HL-60 (cell line): ENCODE results near the gene FOXP1.

Experiments used
- CTCF ChIP-seq: IDR thresholded peaks from one replicate; pipeline ENCODE4 v1.5.1; 2011; ENCODE audit warnings: low read length, control low read depth, inconsistent platforms; ENCODE audit not compliant: insufficient read depth
- GABPA ChIP-seq: IDR thresholded peaks from 2 replicates; pipeline ENCODE4 v1.6.1; 2012; ENCODE audit warnings: low read depth
- TF ChIP-seq, protein P1 (sequence below): IDR thresholded peaks from 2 replicates; pipeline ENCODE4 v1.6.1; 2012; ENCODE audit warnings: low read depth; ENCODE audit not compliant: insufficient replicate concordance

DNA sequence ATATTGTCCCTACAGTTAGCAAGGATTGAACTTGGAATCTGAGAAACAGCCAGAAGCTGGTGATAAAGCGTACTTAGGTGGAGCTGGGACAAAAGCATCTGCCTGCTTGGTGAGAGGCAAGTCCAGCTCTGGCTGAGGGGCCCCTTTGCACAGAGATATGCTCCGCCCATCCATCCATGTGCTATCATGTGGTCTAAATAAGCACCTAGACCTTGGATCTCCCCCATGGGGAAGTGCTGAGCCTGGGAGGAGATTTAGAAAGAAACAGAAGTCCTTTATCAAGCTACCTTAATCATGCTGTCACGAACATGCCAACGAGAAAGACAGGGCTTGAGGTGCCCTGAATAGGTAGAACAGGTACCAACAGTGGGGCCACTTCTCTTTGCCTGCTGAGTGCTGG lies 369.5 kb downstream of the FOXP1 start:
- TF ChIP-seq, protein P1, sequence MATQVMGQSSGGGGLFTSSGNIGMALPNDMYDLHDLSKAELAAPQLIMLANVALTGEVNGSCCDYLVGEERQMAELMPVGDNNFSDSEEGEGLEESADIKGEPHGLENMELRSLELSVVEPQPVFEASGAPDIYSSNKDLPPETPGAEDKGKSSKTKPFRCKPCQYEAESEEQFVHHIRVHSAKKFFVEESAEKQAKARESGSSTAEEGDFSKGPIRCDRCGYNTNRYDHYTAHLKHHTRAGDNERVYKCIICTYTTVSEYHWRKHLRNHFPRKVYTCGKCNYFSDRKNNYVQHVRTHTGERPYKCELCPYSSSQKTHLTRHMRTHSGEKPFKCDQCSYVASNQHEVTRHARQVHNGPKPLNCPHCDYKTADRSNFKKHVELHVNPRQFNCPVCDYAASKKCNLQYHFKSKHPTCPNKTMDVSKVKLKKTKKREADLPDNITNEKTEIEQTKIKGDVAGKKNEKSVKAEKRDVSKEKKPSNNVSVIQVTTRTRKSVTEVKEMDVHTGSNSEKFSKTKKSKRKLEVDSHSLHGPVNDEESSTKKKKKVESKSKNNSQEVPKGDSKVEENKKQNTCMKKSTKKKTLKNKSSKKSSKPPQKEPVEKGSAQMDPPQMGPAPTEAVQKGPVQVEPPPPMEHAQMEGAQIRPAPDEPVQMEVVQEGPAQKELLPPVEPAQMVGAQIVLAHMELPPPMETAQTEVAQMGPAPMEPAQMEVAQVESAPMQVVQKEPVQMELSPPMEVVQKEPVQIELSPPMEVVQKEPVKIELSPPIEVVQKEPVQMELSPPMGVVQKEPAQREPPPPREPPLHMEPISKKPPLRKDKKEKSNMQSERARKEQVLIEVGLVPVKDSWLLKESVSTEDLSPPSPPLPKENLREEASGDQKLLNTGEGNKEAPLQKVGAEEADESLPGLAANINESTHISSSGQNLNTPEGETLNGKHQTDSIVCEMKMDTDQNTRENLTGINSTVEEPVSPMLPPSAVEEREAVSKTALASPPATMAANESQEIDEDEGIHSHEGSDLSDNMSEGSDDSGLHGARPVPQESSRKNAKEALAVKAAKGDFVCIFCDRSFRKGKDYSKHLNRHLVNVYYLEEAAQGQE = no peak
- TF ChIP-seq CTCF (no peak), GABPA (no peak)
